HG02973 (cell line): ENCODE results near the gene PKLR.
"Not testable (repeated sequence)": the region's sequence is repeated elsewhere in the genome, so short reads cannot be mapped to it uniquely, and the experiment has no call there.

Experiments
- ATAC-seq: cut with Tn5 transposase; IDR thresholded peaks from one replicate; pipeline ENCODE4 v1.9.1; 2021; ENCODE audit warnings: moderate library complexity; ENCODE audit not compliant: unreplicated experiment

The PKLR gene

GRCh38 chr1:155319536-155319935, 18.3 kb upstream of the PKLR start:
- ATAC-seq = no peak

GRCh38 chr1:155318082-155318481, 16.8 kb upstream of the PKLR start:
- ATAC-seq = no peak

- no peak for ATAC-seq
Observed at GRCh38 chr1:155316922-155317321, 15.7 kb upstream of the PKLR start.

- no peak for ATAC-seq
Observed at GRCh38 chr1:155313261-155313660, 12.0 kb upstream of the PKLR start.

- ATAC-seq = no peak
Observed at GRCh38 chr1:155309423-155310021, 8.3 kb upstream of the PKLR start.

GRCh38 chr1:155308493-155309422, 7.5 kb upstream of the PKLR start, which contains the start of gene FDPS:
Gene FDPS, plus strand, starts transcription at chr1:155308866. Its CDS starts 924 bp downstream, at chr1:155309790.
- ATAC-seq = peak; percentile 92

GRCh38 chr1:155307247-155307740, 6.1 kb upstream of the PKLR start:
- ATAC-seq = no peak

GRCh38 chr1:155305881-155306391, 4.7 kb upstream of the PKLR start:
- no peak for ATAC-seq

GRCh38 chr1:155304558-155305063, 3.4 kb upstream of the PKLR start:
- ATAC-seq = no peak

GRCh38 chr1:155300553-155301329, 497 bp downstream of the PKLR start:
- no peak for ATAC-seq

GRCh38 chr1:155300024-155300423, 1.2 kb downstream of the PKLR start:
- no peak for ATAC-seq

- no peak for ATAC-seq
Observed at GRCh38 chr1:155297384-155297783, 3.9 kb downstream of the PKLR start.

GRCh38 chr1:155296661-155297060, 4.6 kb downstream of the PKLR start:
- ATAC-seq = no peak

- ATAC-seq = no peak
Observed at GRCh38 chr1:155295942-155296267, 5.3 kb downstream of the PKLR start.

GRCh38 chr1:155295183-155295941, 5.9 kb downstream of the PKLR start:
- ATAC-seq = no peak

- no peak for ATAC-seq
Observed at GRCh38 chr1:155294520-155295182, 6.6 kb downstream of the PKLR start.

- no peak for ATAC-seq
Observed at GRCh38 chr1:155293086-155293749, 8.0 kb downstream of the PKLR start.

GRCh38 chr1:155291006-155291405, 10.2 kb downstream of the PKLR start:
- not testable (repeated sequence) for ATAC-seq

- ATAC-seq = no peak
Observed at GRCh38 chr1:155287987-155288543, 13.2 kb downstream of the PKLR start.
